Body of pancreas (tissue), 4 donors: ENCODE results near the gene NKAIN2.

Experiments used
- CTCF ChIP-seq, 7 experiments: fragments of 450-650 bp in 4 of 7; fragments of 200-600 bp in 3 of 7; sonication (generic) in 3 of 7; IDR thresholded peaks; one replicate each; pipeline ENCODE4 v1.5.1; 2016 to 2019; ENCODE audit warnings: antibody characterized with exemption in 7 of 7
- POLR2A ChIP-seq, 3 donors: fragments of 450-650 bp; IDR thresholded peaks; one replicate each; pipeline ENCODE4 v1.6.1; 2016; ENCODE audit warnings: antibody characterized with exemption in 3 of 3, mild to moderate bottlenecking in 2 of 3

GRCh38 chr6:124260337-124260736, 456.7 kb downstream of the NKAIN2 start:
- TF ChIP-seq POLR2A (IDR thresholded peaks at IDR 0.05) = no peak
- no peak for TF ChIP-seq CTCF (IDR thresholded peaks at IDR 0.05)
